H9 (cell line): ENCODE data around the gene GALNT10. TPM values are rescaled to one million over a fixed set of nuclear protein-coding genes. Genes with fewer than 3 reads are reported as not detected.

Experiments used
- DNase-seq: peaks from one replicate; pipeline ENCODE4 v3.0.0-alpha.2; 2017
- H2AFZ ChIP-seq: one replicate; pipeline ENCODE4 v1.6.1; 2013; ENCODE audit warnings: mild to moderate bottlenecking, low read length, control low read depth, moderate library complexity
- H2AK5ac ChIP-seq: 2 replicates; pipeline ENCODE4 v1.6.1; 2013; ENCODE audit warnings: low read length, control low read depth, mixed read lengths; ENCODE audit not compliant: insufficient read length
- H2BK120ac ChIP-seq: one replicate; pipeline ENCODE4 v1.6.1; 2013; ENCODE audit warnings: low read depth, mild to moderate bottlenecking, low read length, control low read depth, inconsistent platforms; ENCODE audit not compliant: poor library complexity, severe bottlenecking
- H2BK12ac ChIP-seq: 2 replicates; pipeline ENCODE4 v1.6.1; 2013; ENCODE audit warnings: low read length, control low read depth, mixed read lengths, low read depth; ENCODE audit not compliant: insufficient read length
- H2BK15ac ChIP-seq: 2 replicates; pipeline ENCODE4 v1.6.1; 2013; ENCODE audit warnings: low read depth, low read length, control low read depth
- H2BK20ac ChIP-seq: one replicate; pipeline ENCODE4 v1.6.1; 2013; ENCODE audit warnings: low read depth, mild to moderate bottlenecking, low read length, control low read depth, inconsistent platforms; ENCODE audit not compliant: poor library complexity, severe bottlenecking
- H2BK5ac ChIP-seq: 2 replicates; pipeline ENCODE4 v1.6.1; 2013; ENCODE audit warnings: low read length, control low read depth, mixed read lengths; ENCODE audit not compliant: insufficient read length
- H3K14ac ChIP-seq: 2 replicates; pipeline ENCODE4 v1.6.1; 2013; ENCODE audit warnings: low read length, control low read depth; ENCODE audit not compliant: insufficient read depth
- H3K18ac ChIP-seq: 2 replicates; pipeline ENCODE4 v1.6.1; 2013; ENCODE audit warnings: low read depth, mild to moderate bottlenecking, mixed read lengths, low read length, control low read depth; ENCODE audit not compliant: insufficient read length
- H3K23ac ChIP-seq: 2 replicates; pipeline ENCODE4 v1.6.1; 2013; ENCODE audit warnings: low read length, control low read depth, mixed read lengths, low read depth; ENCODE audit not compliant: insufficient read length
- H3K23me2 ChIP-seq: 2 replicates; pipeline ENCODE4 v1.6.1; 2013; ENCODE audit warnings: low read depth, mild to moderate bottlenecking, mixed read lengths, low read length, control low read depth; ENCODE audit not compliant: insufficient read length, poor library complexity, severe bottlenecking
- H3K27ac ChIP-seq: 2 replicates; pipeline ENCODE4 v1.5.1; 2013; ENCODE audit warnings: low read length, control low read depth, mixed read lengths, low read depth; ENCODE audit not compliant: insufficient read length
- H3K27me3 ChIP-seq: 2 replicates; pipeline ENCODE4 v1.6.1; 2013; ENCODE audit warnings: low read length, control low read depth, inconsistent platforms; ENCODE audit not compliant: insufficient read depth
- H3K4ac ChIP-seq: 2 replicates; pipeline ENCODE4 v1.6.1; 2013; ENCODE audit warnings: low read depth, mild to moderate bottlenecking, control low read depth, inconsistent platforms, low read length, moderate library complexity
- H3K4me1 ChIP-seq: 2 replicates; pipeline ENCODE4 v1.6.1; 2013; ENCODE audit warnings: low read length, control low read depth, inconsistent platforms; ENCODE audit not compliant: insufficient read depth
- H3K4me2 ChIP-seq: 2 replicates; pipeline ENCODE4 v1.6.1; 2013; ENCODE audit warnings: low read length, control low read depth, mixed read lengths; ENCODE audit not compliant: insufficient read length, insufficient read depth
- H3K56ac ChIP-seq: 2 replicates; pipeline ENCODE4 v1.6.1; 2013; ENCODE audit warnings: low read depth, mild to moderate bottlenecking, mixed read lengths, low read length, control low read depth; ENCODE audit not compliant: insufficient read length
- H3K79me1 ChIP-seq: 2 replicates; pipeline ENCODE4 v1.6.1; 2013; ENCODE audit warnings: low read depth, mild to moderate bottlenecking, moderate library complexity, low read length, control low read depth, inconsistent platforms; ENCODE audit not compliant: insufficient read depth, poor library complexity, severe bottlenecking
- H3K79me2 ChIP-seq: 2 replicates; pipeline ENCODE4 v1.6.1; 2013; ENCODE audit warnings: low read length, control low read depth, inconsistent platforms; ENCODE audit not compliant: insufficient read depth
- H3K9ac ChIP-seq: 2 replicates; pipeline ENCODE4 v1.6.1; 2013; ENCODE audit warnings: low read length, control low read depth, mixed read lengths; ENCODE audit not compliant: insufficient read length; ENCODE audit errors: extremely low read depth
- H3K9me3 ChIP-seq: one replicate; pipeline ENCODE4 v1.6.1; 2013; ENCODE audit warnings: low read depth, low read length, inconsistent platforms; ENCODE audit not compliant: control insufficient read depth
- H3T11ph ChIP-seq: one replicate; pipeline ENCODE4 v1.6.1; 2013; ENCODE audit warnings: mild to moderate bottlenecking, low read length, control low read depth, inconsistent platforms
- H4K20me1 ChIP-seq: one replicate; pipeline ENCODE4 v1.6.1; 2013; ENCODE audit not compliant: control insufficient read depth, insufficient read length, insufficient read depth
- H4K5ac ChIP-seq: 2 replicates; pipeline ENCODE4 v1.6.1; 2013; ENCODE audit warnings: low read depth, mild to moderate bottlenecking, mixed read lengths, low read length, control low read depth; ENCODE audit not compliant: insufficient read length
- H4K8ac ChIP-seq: replicated peaks from 2 replicates; pipeline ENCODE4 v1.6.1; 2013; ENCODE audit warnings: low read length, control low read depth, mixed read lengths, low read depth; ENCODE audit not compliant: insufficient read length
- H4K91ac ChIP-seq: 2 replicates; pipeline ENCODE4 v1.6.1; 2013; ENCODE audit warnings: low read depth, mild to moderate bottlenecking, moderate library complexity, mixed read lengths, low read length, control low read depth; ENCODE audit not compliant: insufficient read length
- H3K27ac Mint-ChIP-seq, 3 experiments: 2 replicates in 2 of 3; 3 replicates in 1 of 3; pipeline ENCODE4 v1.8.0; 2020 to 2021; ENCODE audit warnings: mixed read lengths in 3 of 3, mild to moderate bottlenecking in 1 of 3, moderate library complexity in 1 of 3
- H3K27me3 Mint-ChIP-seq: 2 replicates; pipeline ENCODE4 v1.8.0; 2021; ENCODE audit warnings: low read depth, mild to moderate bottlenecking, moderate library complexity, mixed read lengths
- H3K36me3 Mint-ChIP-seq, 3 experiments: 2 replicates in 2 of 3; 3 replicates in 1 of 3; pipeline ENCODE4 v1.8.0; 2020 to 2021; ENCODE audit warnings: low read depth in 3 of 3, mixed read lengths in 3 of 3; ENCODE audit not compliant: insufficient read depth in 1 of 3
- H3K4me1 Mint-ChIP-seq, 2 experiments: 2 replicates each; pipeline ENCODE4 v1.8.0; 2020; ENCODE audit warnings: mixed read lengths in 2 of 2
- H3K4me3 Mint-ChIP-seq, 2 experiments: 2 replicates in 1 of 2; 3 replicates in 1 of 2; pipeline ENCODE4 v1.8.0; 2020 to 2021; ENCODE audit warnings: mild to moderate bottlenecking in 2 of 2, mixed read lengths in 2 of 2, moderate library complexity in 1 of 2
- H3K9me3 Mint-ChIP-seq, 2 experiments: 2 replicates in 1 of 2; 3 replicates in 1 of 2; pipeline ENCODE4 v1.8.0; 2020; ENCODE audit warnings: mild to moderate bottlenecking in 2 of 2, mixed read lengths in 2 of 2, moderate library complexity in 1 of 2
- CTCF ChIP-seq: fragments of 200-600 bp; sonication (generic); conservative IDR thresholded peaks from 3 replicates; pipeline ENCODE4 v1.8.0; 2021; ENCODE audit warnings: antibody characterized with exemption, mild to moderate bottlenecking
- WGBS: extraction: QIAGEN DNeasy Blood & Tissue Kit; methylation state at CpG from one replicate; pipeline ENCODE4 v1.1.7; 2013; ENCODE audit warnings: missing lambda C conversion rate, low lambda C conversion rate, mixed read lengths; ENCODE audit not compliant: insufficient read length; ENCODE audit errors: extremely low coverage; 5-methylcytosine and 5-hydroxymethylcytosine counted together
- total RNA-seq: library from RNA; stranded (reverse); gene quantifications from 2 replicates; pipeline ENCODE4 v1.2.1, GENCODE V29; 2021

GALNT10 gene
- total RNA-seq, 1 experiment from 2014 or later, result 15.4 TPM

GRCh38 chr5:154329062-154329461 lies 138.5 kb downstream of the GALNT10 start:
- H3K23me2 ChIP-seq, result no peaks in the 10 kb centered on the region
- no peaks in the 10 kb centered on the region for H3K79me2 ChIP-seq
- H3K9ac ChIP-seq, result no peak overlapping the region
- no peak overlapping the region for H2BK15ac ChIP-seq
- no peak overlapping the region for H3K27ac ChIP-seq
- H4K91ac ChIP-seq, result no peak overlapping the region
- no peak overlapping the region for H4K5ac ChIP-seq
- H2BK120ac ChIP-seq, result no peak overlapping the region
- TF ChIP-seq CTCF, result no peak
- no peaks in the 10 kb centered on the region for H4K20me1 ChIP-seq
- no peak overlapping the region for H2AK5ac ChIP-seq
- H3K27me3 ChIP-seq, result no peaks in the 10 kb centered on the region
- no peak overlapping the region for H3K23ac ChIP-seq
- no peak overlapping the region for H3K4me2 ChIP-seq
- no peaks in the 10 kb centered on the region; the same call in 1 of the 2 replicates for H3K4me1 ChIP-seq
- DNase-seq, result no peak
- no peak overlapping the region for H3K14ac ChIP-seq
- H3K56ac ChIP-seq, result no peak overlapping the region
- no peaks in the 10 kb centered on the region for H3K27me3 Mint-ChIP-seq
- no peak overlapping the region for H3T11ph ChIP-seq
- no peak overlapping the region for H3K4ac ChIP-seq
- no peaks in the 10 kb centered on the region for H3K9me3 ChIP-seq
- peaks cover 0 to 9% of the 10 kb centered on the region in 2 experiments; a peak in 2 of 4 replicates for H3K4me1 Mint-ChIP-seq
- H3K36me3 Mint-ChIP-seq, result no peaks in the 10 kb centered on the region
- H4K8ac ChIP-seq, result no peak overlapping the region
- no peak overlapping the region for H2BK12ac ChIP-seq
- no peak overlapping the region for H3K4me3 Mint-ChIP-seq
- no peak overlapping the region for H2AFZ ChIP-seq
- H2BK20ac ChIP-seq, result no peak overlapping the region
- H3K27ac Mint-ChIP-seq, result no peak overlapping the region
- no peaks in the 10 kb centered on the region for H3K9me3 Mint-ChIP-seq
- no peak overlapping the region for H3K18ac ChIP-seq
- no peaks in the 10 kb centered on the region for H3K79me1 ChIP-seq
- WGBS, result no CpG with 5 or more reads among the region's 3 CpGs
- no peak overlapping the region for H2BK5ac ChIP-seq
